A549 (cell line): ENCODE data around the gene TMEM220. TPM values are rescaled to one million over a fixed set of nuclear protein-coding genes. Genes with fewer than 3 reads are reported as not detected.

ENCODE experiments used
- ATAC-seq, 2 experiments: fragments of 200-7000 bp in 1 of 2; fragments of >200 bp in 1 of 2; cut with Nextera tagmentation in 1 of 2; cut with Tn5 transposase in 1 of 2; 3 replicates each; pipeline versions ENCODE4 v1.8.0 to v1.9.1; 2018 to 2020; ENCODE audit warnings: mild to moderate bottlenecking in 1 of 2, moderate library complexity in 1 of 2
- CTCF ChIA-PET: fragments of 300-600 bp; sonication (Branson Sonifier 250); formaldehyde crosslinking; extraction: SDS; loops from one replicate; lab custom pipeline; 2021; ENCODE audit warnings: antibody characterized with exemption, inconsistent platforms; lab: Yijun Ruan, JAX
- POLR2A ChIA-PET: fragments of 350-600 bp; formaldehyde crosslinking; extraction: SDS; loops from one replicate; lab custom pipeline; 2021; ENCODE audit warnings: antibody characterized with exemption, inconsistent platforms; lab: Yijun Ruan, JAX
- DNase-seq, 2 experiments: peaks; one replicate each; pipeline versions ENCODE4 v3.0.0 to v3.0.0-alpha.2; 2011 to 2016; ENCODE audit warnings: low read depth in 1 of 2, low spot score in 1 of 2
- FAIRE-seq: peaks from 2 replicates; lab custom pipeline; 2011; peaks lifted over from hg19 to GRCh38; lab: Jason Lieb, UNC
- H3K27ac ChIP-seq, 2 experiments: fragments of >200 bp; sonication (Bioruptor Twin); formaldehyde crosslinking; 3 replicates each; pipeline ENCODE4 v1.5.1; 2016 to 2017
- H3K4me1 ChIP-seq: fragments of >200 bp; sonication (Bioruptor Twin); formaldehyde crosslinking; 3 replicates; pipeline ENCODE4 v1.6.1; 2016
- H3K4me2 ChIP-seq: fragments of >200 bp; sonication (Bioruptor Twin); formaldehyde crosslinking; 3 replicates; pipeline ENCODE4 v1.6.1; 2016
- H3K4me3 ChIP-seq: fragments of >200 bp; sonication (Bioruptor Twin); formaldehyde crosslinking; 3 replicates; pipeline ENCODE4 v1.5.1; 2016
- H3K9me3 ChIP-seq: fragments of >200 bp; sonication (Bioruptor Twin); formaldehyde crosslinking; 3 replicates; pipeline ENCODE4 v1.6.1; 2016
- ATOH8 ChIP-seq: fragments of 250-450 bp; sonication (Bioruptor Pico); IDR thresholded peaks from 2 replicates; pipeline ENCODE4 v1.5.0; 2020; ENCODE audit warnings: low read depth, mild to moderate bottlenecking, moderate library complexity
- BCL3 ChIP-seq: fragments of >200 bp; sonication (Bioruptor Twin); formaldehyde crosslinking; IDR thresholded peaks from 3 replicates; pipeline ENCODE4 v1.6.1; 2016
- BHLHE40 ChIP-seq: IDR thresholded peaks from 2 replicates; pipeline ENCODE4 v1.6.1; 2012; ENCODE audit warnings: low read depth, low read length, inconsistent platforms
- CBX8 ChIP-seq: fragments of 200-600 bp; sonication (generic); IDR thresholded peaks from 2 replicates; pipeline ENCODE4 v1.6.1; 2016
- CEBPB ChIP-seq, 2 experiments: fragments of >200 bp in 1 of 2; sonication (Bioruptor Twin) in 1 of 2; formaldehyde crosslinking in 1 of 2; IDR thresholded peaks; 2 replicates each; pipeline ENCODE4 v1.6.1; 2012 to 2016
- CHD4 ChIP-seq: fragments of 200-600 bp; sonication (generic); IDR thresholded peaks from 2 replicates; pipeline ENCODE4 v1.6.1; 2016; ENCODE audit warnings: antibody characterized with exemption, mild to moderate bottlenecking, borderline replicate concordance
- CTCF ChIP-seq: fragments of >200 bp; sonication (Bioruptor Twin); formaldehyde crosslinking; IDR thresholded peaks from 3 replicates; pipeline ENCODE4 v1.5.1; 2016
- EHF ChIP-seq: fragments of 250-450 bp; sonication (Bioruptor Pico); IDR thresholded peaks from 2 replicates; pipeline ENCODE4 v1.5.0; 2020; ENCODE audit warnings: mild to moderate bottlenecking
- ELK1 ChIP-seq: fragments of 150-350 bp; IDR thresholded peaks from 2 replicates; pipeline ENCODE4 v1.6.1; 2014; ENCODE audit warnings: low read depth, mild to moderate bottlenecking, low read length
- ESRRA ChIP-seq: fragments of 150-350 bp; IDR thresholded peaks from 2 replicates; pipeline ENCODE4 v1.6.1; 2014; ENCODE audit warnings: mild to moderate bottlenecking, low read length, borderline replicate concordance
- FOSB ChIP-seq: fragments of 250-450 bp; sonication (Bioruptor Pico); IDR thresholded peaks from 2 replicates; pipeline ENCODE4 v1.5.0; 2020; ENCODE audit warnings: mild to moderate bottlenecking, moderate library complexity
- FOXS1 ChIP-seq: fragments of 250-450 bp; sonication (Bioruptor Pico); IDR thresholded peaks from 2 replicates; pipeline ENCODE4 v1.5.0; 2020; ENCODE audit warnings: mild to moderate bottlenecking, moderate library complexity
- GATA3 ChIP-seq: IDR thresholded peaks from 2 replicates; pipeline ENCODE4 v1.6.1; 2012; ENCODE audit warnings: borderline replicate concordance
- HMGXB4 ChIP-seq: fragments of 250-450 bp; sonication (Bioruptor Pico); IDR thresholded peaks from 2 replicates; pipeline ENCODE4 v1.5.0; 2021; ENCODE audit warnings: mild to moderate bottlenecking, moderate library complexity, borderline replicate concordance
- HOXA7 ChIP-seq: fragments of 250-450 bp; sonication (Bioruptor Pico); IDR thresholded peaks from 2 replicates; pipeline ENCODE4 v1.5.0; 2020; ENCODE audit warnings: mild to moderate bottlenecking, moderate library complexity
- HOXB13 ChIP-seq: fragments of 250-450 bp; sonication (Bioruptor Pico); IDR thresholded peaks from 2 replicates; pipeline ENCODE4 v1.5.0; 2020; ENCODE audit warnings: low read depth, mild to moderate bottlenecking, moderate library complexity
- KDM1A ChIP-seq: fragments of 200-600 bp; sonication (generic); IDR thresholded peaks from 2 replicates; pipeline ENCODE4 v1.6.1; 2016; ENCODE audit warnings: low read depth, mild to moderate bottlenecking
- NFE2L2 ChIP-seq: fragments of 150-350 bp; conservative IDR thresholded peaks from 2 replicates; pipeline ENCODE4 v1.6.1; 2014; ENCODE audit warnings: low read length
- NPAS2 ChIP-seq: fragments of 250-450 bp; sonication (Bioruptor Pico); IDR thresholded peaks from 2 replicates; pipeline ENCODE4 v1.8.0; 2022; ENCODE audit warnings: mild to moderate bottlenecking, moderate library complexity, borderline replicate concordance
- NR3C1 ChIP-seq: fragments of >200 bp; sonication (Bioruptor Twin); formaldehyde crosslinking; IDR thresholded peaks from 3 replicates; pipeline ENCODE4 v1.6.1; 2017
- PBX3 ChIP-seq: IDR thresholded peaks from 2 replicates; pipeline ENCODE4 v1.6.1; 2012
- PHF8 ChIP-seq: fragments of 200-600 bp; sonication (generic); IDR thresholded peaks from 2 replicates; pipeline ENCODE4 v1.6.1; 2016; ENCODE audit warnings: low read depth, mild to moderate bottlenecking, antibody characterized with exemption, moderate library complexity, borderline replicate concordance
- RAD21 ChIP-seq, 2 experiments: fragments of >200 bp in 1 of 2; sonication (Bioruptor Twin) in 1 of 2; formaldehyde crosslinking in 1 of 2; IDR thresholded peaks in 1 of 2; conservative IDR thresholded peaks in 1 of 2; 2 replicates in 1 of 2; 3 replicates in 1 of 2; pipeline ENCODE4 v1.6.1; 2012 to 2018; ENCODE audit warnings: inconsistent platforms in 1 of 2
- RFX5 ChIP-seq: fragments of 450-650 bp; IDR thresholded peaks from 2 replicates; pipeline ENCODE4 v1.7.1; 2014; ENCODE audit warnings: antibody characterized with exemption, mild to moderate bottlenecking, moderate library complexity
- ZFP36 ChIP-seq: fragments of 450-650 bp; IDR thresholded peaks from 2 replicates; pipeline ENCODE4 v1.6.1; 2014; ENCODE audit warnings: borderline replicate concordance; ENCODE audit not compliant: partially characterized antibody
- WGBS: methylation state at CpG from one replicate; pipeline ENCODE4 v1.1.6; 2017; ENCODE audit errors: missing lambda C conversion rate; 5-methylcytosine and 5-hydroxymethylcytosine counted together
- polyA plus RNA-seq, 4 experiments: library from polyadenylated mRNA; depleted of rRNA in 3 of 4; stranded (reverse); fragments of >200 nt; fragmentation: RNase III in 1 of 4; extraction: RNeasy Plus Mini Kit Qiagen cat#74134 plus additional on column Dnase treatment in 1 of 4; gene quantifications; 2 replicates in 3 of 4; 3 replicates in 1 of 4; pipeline ENCODE4 v1.2.3, GENCODE V29; 2011 to 2017

Gene TMEM220
- polyA plus RNA-seq, 2 of the 4 experiments (the other 2 are of a cell fraction) = 3.8 to 6.3 TPM

GRCh38 chr17:10698096-10698818 is 31.6 kb downstream of the TMEM220 start:
- TF ChIP-seq FOSB (CRISPR knock-in tag) = no peak
- TF ChIP-seq RAD21 (conservative IDR thresholded peaks at IDR 0.05 in 1 of 2, IDR thresholded peaks at IDR 0.05 in 1 of 2) = no peak
- CTCF ChIA-PET = interaction anchor here (1.0 kb wide), 1 partner anchor 39 kb away, joined by 3 read pairs; no protein-coding TSS in a partner anchor

GRCh38 chr17:10697092-10698081 is 32.4 kb downstream of the TMEM220 start, which contains the start of the genes ADPRM and SCO1:
Gene ADPRM, plus strand, starts transcription at chr17:10697594. Its CDS starts 7,333 bp downstream, at chr17:10704927.
Gene SCO1, minus strand, starts transcription at chr17:10697533. Its CDS starts 26 bp downstream, at chr17:10697507.
- Histone ChIP-seq H3K27ac (peak within 1 kb of the TSS; percentile 85 to 99), H3K4me3 (peak within 1 kb of the TSS; percentile 85), H3K4me1 (peaks cover 15% of the 10 kb centered on the region), H3K4me2 (peak within 1 kb of the TSS; percentile 98), H3K9me3 (no peaks in the 10 kb centered on the region)
- peak; percentile 99 to 100 for ATAC-seq
- ChIA-PET CTCF (interaction anchor here (0.7 to 3.5 kb wide), 2 partner anchors 14 to 39 kb away, joined by 3 to 17 read pairs; no protein-coding TSS in a partner anchor), POLR2A (interaction anchor here (1.1 kb wide), 1 partner anchor 33 kb away, joined by 3 read pairs; the partner anchor contains the start of gene TMEM220)
- under 1% methylated on average over 39 of the region's 84 CpGs for WGBS
- peak; percentile 84 for FAIRE-seq
- DNase-seq = peak; percentile 88 to 95
- TF ChIP-seq GATA3 = no peak; the same call in 1 of the 2 replicates
- TF ChIP-seq NR3C1 = no peak
- peak; percentile 84 for TF ChIP-seq HMGXB4 (CRISPR knock-in tag)
- TF ChIP-seq ESRRA = no peak
- TF ChIP-seq EHF (CRISPR knock-in tag) = no peak
- no peak for TF ChIP-seq KDM1A
- no peak for TF ChIP-seq FOXS1 (CRISPR knock-in tag)
- TF ChIP-seq BHLHE40 = no peak
- TF ChIP-seq RFX5 = peak; percentile 35; the same call in 1 of the 2 replicates
- peak; percentile 90 for TF ChIP-seq PHF8
- no peak for TF ChIP-seq CHD4
- no peak for TF ChIP-seq NPAS2
- TF ChIP-seq ZFP36 = no peak
- no peak for TF ChIP-seq NFE2L2
- TF ChIP-seq CEBPB (IDR thresholded peaks at IDR 0.05) = no peak
- peak; percentile 16; the same call in 1 of the 3 replicates for TF ChIP-seq CTCF
- TF ChIP-seq PBX3 = no peak
- peak; percentile 86 for TF ChIP-seq BCL3
- no peak for TF ChIP-seq HOXA7 (CRISPR knock-in tag)
- TF ChIP-seq ATOH8 (CRISPR knock-in tag) = no peak
- peak; percentile 32; the same call in 1 of the 2 replicates for TF ChIP-seq ELK1
- no peak for TF ChIP-seq HOXB13 (CRISPR knock-in tag)
- no peak for TF ChIP-seq CBX8

More at GRCh38 chr17:10698096-10698818, 31.6 kb downstream of the TMEM220 start:
- 12% methylated on average over 18 of the region's 18 CpGs for WGBS
- peak overlapping the region; percentile 80 for H3K4me2 ChIP-seq
- H3K4me1 ChIP-seq = peaks cover 15% of the 10 kb centered on the region
- no peak for FAIRE-seq
- POLR2A ChIA-PET = no interaction called here
- peak in 1 of 2 experiments; percentile 17 for DNase-seq
- H3K27ac ChIP-seq = peak overlapping the region; percentile 85 to 99
- H3K4me3 ChIP-seq = peak overlapping the region; percentile 85
- H3K9me3 ChIP-seq = no peaks in the 10 kb centered on the region
- no peak for ATAC-seq
